Embryonic facial prominence (tissue), 1 donor: Measurements from ENCODE around the gene CRLF3.
"Not testable (repeated sequence)": the region's sequence is repeated elsewhere in the genome, so short reads cannot be mapped to it uniquely, and the experiment has no call there.

Experiments used
- DNase-seq: peaks from one replicate; pipeline ENCODE4 v3.0.0-alpha.2; 2016; ENCODE audit errors: extremely low spot score

The CRLF3 gene

DNA sequence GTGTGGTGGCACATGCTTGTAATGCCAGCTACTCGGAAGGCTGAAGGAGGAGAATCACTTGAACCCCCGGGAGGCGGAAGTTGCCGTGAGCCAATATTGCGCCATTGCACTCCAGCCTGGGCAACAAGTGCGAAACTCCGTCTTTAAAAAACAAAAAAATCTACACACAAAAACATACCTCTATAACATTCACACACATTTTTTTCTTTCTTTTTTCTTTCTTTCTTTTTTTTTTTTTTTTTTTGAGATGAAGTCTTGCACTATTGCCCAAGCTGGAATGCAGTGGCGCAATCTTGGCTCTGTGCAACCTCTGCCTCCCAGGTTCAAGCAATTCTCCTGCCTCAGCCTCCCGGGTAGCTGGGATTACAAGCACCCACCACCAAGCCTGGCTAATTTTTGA lies 9.6 kb downstream of the CRLF3 start:
- not testable (repeated sequence) for DNase-seq

DNA sequence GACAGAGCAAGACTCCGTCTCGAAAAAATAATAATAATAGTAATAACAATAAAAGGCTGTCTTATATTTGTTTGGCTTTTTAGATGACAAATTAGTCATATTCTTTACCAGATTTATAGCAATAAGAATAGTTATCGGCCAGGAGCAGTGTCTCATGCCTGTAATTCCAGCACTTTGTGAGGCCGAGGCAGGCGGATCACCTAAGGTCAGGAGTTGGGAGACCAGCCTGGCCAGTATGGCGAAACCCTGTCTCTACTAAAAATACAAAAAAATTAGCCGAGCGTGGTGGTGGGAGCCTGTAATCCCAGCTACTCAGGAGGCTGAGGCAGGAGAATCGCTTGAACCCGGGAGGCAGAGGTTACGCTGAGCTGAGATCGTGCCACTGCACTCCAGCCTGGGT lies 10.3 kb downstream of the CRLF3 start:
- DNase-seq = not testable (repeated sequence)

GRCh38 chr17:30812218-30813177 lies 12.0 kb downstream of the CRLF3 start:
- no peak for DNase-seq

DNA sequence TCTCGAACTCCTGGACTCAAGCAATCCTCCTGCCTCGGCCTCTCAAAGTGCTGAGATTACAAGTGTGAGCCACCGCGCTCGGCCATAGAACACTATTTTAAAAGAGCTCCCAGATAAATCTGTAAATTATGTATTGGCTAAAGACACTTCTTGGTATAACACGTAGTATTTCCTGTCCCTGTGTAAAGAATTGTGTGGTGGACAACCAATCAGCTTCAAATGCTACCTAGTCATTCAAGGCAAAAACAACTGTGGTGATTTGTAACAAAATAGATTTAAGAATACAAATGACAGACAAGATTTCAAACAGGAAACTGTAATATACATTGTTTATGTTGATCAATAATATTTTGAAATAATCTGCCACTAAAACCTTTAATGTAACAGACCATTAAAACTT lies 14.6 kb downstream of the CRLF3 start:
- no peak for DNase-seq

- DNase-seq = no peak
Observed at GRCh38 chr17:30808785-30809286, 15.7 kb downstream of the CRLF3 start.

- no peak for DNase-seq
Observed at GRCh38 chr17:30807896-30808295, 16.6 kb downstream of the CRLF3 start.

DNA sequence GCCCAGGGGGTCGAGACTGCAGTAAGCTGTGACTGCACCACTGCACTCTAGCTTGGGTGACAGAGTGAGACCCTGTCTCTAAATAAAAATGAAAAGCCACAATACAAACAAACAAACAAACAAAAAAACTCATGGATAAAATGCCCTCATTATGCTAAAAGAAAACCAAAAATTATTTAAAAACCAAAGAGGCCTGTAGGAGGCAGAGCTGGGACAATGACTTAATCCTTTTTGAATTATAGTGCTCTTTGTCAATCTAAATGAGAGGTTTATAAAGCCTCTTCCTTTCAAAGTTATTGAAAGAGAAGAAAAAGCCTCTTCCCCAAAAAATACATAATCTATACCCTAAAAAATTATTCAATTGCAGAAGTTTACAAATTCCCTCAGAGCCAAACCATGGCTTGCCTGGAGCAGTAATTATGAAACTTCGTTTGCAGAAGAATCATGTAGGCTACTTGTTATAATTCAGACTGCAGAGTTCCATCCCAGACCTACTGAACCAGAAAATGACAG lies 18.5 kb downstream of the CRLF3 start:
- no peak for DNase-seq

DNA sequence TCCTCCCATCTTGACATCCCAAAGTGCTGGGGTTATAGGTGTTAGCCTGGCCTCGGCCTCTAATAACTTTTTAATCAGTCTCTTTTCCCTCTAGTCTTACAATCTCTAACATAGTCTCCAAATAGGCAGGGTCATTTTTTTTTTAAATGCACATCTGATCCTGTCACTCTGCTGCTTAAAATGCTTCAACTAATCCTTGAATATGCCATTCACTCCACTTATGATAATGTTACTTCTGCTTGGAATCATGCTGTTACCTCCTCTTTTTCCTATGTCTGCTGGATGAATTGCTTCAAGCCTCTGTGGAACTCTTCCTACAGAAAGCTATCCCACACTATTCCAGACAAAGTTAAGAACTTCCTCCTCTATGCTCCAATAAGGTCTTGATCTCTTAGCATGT lies 22.8 kb downstream of the CRLF3 start:
- no peak for DNase-seq

DNA sequence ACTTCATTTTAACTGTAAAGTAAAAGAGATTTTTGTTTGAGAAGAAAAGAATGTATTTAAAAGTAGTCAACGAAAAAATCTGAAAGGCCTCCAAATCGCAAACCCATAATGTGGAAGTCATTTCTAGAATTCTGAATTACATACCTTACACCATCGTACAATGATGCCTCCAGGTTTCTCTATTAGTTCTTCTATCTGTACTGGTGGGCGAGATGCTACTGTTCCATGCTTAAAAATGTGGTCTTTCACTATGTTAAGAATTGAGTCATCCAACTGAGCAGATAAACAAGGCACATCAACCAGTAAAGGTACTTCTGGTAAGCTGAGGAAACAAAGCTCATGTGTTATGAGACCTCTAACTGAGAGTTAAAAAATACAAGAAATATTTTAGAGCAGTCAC lies 28.5 kb downstream of the CRLF3 start:
- DNase-seq = no peak

- no peak for DNase-seq
Observed at GRCh38 chr17:30794372-30794771, 30.1 kb downstream of the CRLF3 start.

GRCh38 chr17:30793282-30793977 lies 31.1 kb downstream of the CRLF3 start:
- no peak for DNase-seq

DNA sequence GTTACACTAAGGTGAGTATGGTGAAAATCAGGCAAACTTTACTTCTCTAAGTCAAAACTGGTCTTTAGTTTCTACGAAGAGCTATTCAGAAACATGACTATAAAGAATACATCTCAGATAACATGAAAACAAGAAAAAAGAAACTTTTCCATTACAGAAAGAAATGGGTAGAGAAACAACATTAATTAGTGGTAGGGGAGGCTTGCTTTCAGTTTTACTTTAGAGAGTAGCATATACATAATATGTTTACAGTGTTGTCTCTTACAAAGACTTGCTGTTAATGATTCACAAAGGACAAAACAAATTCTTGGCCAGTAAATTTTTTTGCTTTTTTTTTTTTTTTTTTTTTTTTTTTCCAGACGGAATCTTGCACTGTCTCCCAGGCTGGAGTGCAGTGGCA lies 34.2 kb downstream of the CRLF3 start:
- no peak for DNase-seq

GRCh38 chr17:30788918-30789317 lies 35.6 kb downstream of the CRLF3 start:
- no peak for DNase-seq

- no peak for DNase-seq
Observed at GRCh38 chr17:30782206-30782605, 42.3 kb downstream of the CRLF3 start.

DNA sequence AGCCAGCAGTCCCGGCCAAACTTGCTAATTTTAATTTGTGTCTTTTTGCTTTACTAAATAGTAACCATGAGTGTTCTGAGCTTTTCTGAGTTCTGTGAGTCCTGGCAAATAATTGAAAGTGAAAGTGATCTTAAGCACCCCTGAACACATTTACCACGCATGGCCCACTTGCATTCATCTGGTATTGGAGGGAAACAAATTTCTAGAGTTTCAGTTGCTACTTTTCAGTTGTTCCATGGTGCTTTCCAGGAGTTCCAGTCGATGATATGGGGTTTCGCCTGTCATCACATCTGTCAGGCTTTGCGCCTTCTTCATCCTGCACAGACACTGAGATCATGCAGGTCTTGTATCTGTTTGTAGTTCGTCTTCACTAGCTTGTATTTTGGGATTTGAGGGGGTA lies 44.1 kb downstream of the CRLF3 start:
- no peak for DNase-seq

DNA sequence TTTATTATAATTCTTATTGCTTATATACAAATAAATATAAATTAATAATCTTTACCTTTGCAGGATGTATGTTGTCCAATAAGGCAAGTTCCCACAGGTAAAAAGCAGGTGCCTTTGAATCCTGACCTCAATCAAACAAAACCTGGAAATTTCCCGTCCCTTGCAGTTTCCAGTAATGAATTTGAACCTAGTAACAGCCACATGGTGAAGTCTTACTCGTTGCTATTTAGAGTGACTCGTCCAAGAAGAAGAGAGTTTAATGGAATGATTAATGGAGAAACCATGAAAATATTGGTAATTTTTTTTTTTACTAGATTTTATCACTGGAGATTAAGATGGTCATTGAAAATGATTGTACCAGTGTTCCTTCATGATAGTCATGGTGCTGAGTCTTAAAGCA lies 55.7 kb downstream of the CRLF3 start:
- DNase-seq = not testable (repeated sequence)

DNA sequence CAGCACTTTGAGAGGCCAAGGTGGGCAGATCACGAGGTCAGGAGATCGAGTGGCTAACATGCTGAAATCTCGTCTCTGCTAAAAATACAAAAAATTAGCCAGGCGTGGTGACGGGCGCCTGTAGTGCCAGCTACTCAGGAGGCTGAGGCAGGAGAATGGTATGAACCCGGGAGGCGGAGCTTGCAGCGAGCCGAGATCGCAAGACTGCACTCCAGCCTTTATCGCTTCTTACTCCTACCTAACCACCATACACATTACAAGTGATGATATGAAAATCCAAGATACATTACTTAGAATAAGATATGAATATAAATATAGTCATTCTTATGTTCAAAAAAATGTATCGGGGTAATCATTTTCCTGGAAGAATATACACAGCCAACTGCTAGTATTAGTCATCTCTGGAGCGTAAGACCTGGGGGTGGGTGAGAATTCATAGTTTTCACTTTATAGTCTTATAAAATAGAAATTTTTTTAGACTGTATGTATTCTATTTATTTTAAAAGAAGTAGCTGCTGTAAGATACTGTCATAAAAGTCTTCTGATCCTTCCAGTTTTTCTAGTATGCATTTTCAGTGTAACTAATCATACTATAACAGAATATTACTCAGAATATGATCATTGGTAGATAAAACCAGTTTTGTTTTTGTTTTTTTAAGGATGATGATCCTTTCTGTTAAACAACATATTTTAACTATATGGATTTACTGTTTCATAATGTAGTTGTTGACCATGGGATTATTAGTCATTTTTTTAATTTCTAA lies 56.7 kb downstream of the CRLF3 start:
- not testable (repeated sequence) for DNase-seq

GRCh38 chr17:30761060-30761459 lies 63.4 kb downstream of the CRLF3 start:
- no peak for DNase-seq

DNA sequence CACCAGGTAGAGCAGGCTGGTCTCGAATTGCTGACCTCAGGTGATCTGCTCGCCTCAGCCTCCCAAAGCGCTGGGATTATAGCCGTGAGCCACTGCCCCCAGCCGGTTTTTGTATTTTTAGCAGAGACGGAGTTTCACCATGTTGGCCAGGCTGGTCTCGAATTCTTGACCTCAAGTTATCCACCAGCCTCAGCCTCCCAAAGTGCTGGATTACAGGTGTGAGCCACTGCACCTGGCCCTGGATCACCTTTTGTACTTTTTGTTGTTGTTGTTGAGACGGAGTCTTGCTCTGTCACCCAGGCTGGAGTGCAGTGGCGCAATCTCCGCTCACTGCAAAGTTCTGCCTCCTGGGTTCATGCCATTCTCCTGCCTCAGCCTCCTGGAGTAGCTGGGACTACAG lies 71.2 kb downstream of the CRLF3 start:
- not testable (repeated sequence) for DNase-seq

- DNase-seq = not testable (repeated sequence)
Observed at GRCh38 chr17:30750982-30751381, 73.5 kb downstream of the CRLF3 start.

DNA sequence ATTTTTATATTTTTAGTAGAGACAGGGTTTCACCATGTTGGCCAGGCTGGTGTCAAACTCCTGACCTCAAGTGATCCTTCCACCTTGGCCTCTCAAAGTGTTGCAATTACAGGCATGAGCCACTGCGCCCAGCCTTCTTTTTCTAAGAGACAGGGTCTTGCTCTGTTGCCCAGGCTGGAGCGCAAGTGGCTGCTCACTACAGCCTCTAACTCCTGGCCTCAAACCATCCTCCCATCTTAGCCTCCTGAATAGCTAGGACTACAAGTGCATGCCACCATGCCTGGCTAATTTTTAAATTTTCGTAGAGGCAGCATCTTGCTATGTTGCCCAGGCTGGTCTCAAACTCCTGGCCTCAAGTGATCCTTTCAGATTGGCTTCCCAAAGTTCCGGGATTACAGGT lies 76.9 kb downstream of the CRLF3 start:
- DNase-seq = not testable (repeated sequence)

- DNase-seq = not testable (repeated sequence)
Observed at GRCh38 chr17:30742669-30743068, 81.8 kb downstream of the CRLF3 start.
